Smooth muscle cell of bladder (primary cell): Measurements from ENCODE around the gene MISP. TPM values are rescaled to one million over a fixed set of nuclear protein-coding genes. Genes with fewer than 3 reads are reported as not detected.

Source experiments
- total RNA-seq: library from RNA; depleted of rRNA; stranded (reverse); fragments of >200 nt; gene quantifications from 2 replicates; pipeline ENCODE4 v1.2.3, GENCODE V29; 2014

The MISP gene, protein sequence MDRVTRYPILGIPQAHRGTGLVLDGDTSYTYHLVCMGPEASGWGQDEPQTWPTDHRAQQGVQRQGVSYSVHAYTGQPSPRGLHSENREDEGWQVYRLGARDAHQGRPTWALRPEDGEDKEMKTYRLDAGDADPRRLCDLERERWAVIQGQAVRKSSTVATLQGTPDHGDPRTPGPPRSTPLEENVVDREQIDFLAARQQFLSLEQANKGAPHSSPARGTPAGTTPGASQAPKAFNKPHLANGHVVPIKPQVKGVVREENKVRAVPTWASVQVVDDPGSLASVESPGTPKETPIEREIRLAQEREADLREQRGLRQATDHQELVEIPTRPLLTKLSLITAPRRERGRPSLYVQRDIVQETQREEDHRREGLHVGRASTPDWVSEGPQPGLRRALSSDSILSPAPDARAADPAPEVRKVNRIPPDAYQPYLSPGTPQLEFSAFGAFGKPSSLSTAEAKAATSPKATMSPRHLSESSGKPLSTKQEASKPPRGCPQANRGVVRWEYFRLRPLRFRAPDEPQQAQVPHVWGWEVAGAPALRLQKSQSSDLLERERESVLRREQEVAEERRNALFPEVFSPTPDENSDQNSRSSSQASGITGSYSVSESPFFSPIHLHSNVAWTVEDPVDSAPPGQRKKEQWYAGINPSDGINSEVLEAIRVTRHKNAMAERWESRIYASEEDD
- total RNA-seq: 0.18 and 0.28 TPM in 2 replicates

DNA sequence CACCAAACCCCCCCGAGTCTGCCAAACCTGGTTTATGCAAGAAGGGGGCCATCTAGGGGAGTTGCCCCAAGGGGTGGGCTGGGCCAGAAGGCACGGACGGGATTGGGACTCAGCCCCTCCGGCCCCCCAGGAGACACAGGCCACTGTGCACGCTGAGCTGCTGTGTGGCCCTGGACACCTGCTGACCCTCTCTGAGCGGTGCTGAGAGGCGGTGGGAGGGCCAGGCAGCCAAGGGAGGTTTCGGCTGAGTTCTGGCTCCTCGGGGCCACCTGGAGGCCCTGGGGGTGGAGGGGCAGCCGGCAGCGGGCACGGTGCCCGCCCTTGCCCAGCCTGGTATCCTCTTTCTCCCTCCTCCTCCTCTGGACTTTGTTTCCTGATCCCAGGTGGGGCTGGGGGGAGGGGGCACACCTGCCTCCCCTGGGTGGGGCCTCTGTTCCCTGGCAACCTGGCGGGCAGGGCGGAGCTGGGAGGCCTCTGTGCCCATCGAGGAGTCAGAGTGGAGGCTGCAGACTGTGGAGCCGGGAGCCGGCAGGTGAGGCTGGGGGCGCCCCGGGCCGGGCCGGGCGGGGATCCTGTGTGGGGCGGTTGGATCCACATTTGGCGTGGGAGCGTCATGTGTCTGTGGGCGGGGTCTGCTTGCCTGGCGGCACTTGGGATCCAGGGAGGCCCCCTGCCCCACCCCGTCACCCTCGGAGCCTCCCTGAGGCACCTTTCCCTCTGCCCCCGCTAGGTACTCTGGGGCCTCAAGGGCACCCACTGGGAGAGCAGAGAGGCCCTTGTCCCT lies at the start of gene MISP:
TSS of gene MISP (plus strand) at position 473 of the 784 bp plus-strand sequence. CDS start 5,835 bp downstream, outside the sequence.

DNA sequence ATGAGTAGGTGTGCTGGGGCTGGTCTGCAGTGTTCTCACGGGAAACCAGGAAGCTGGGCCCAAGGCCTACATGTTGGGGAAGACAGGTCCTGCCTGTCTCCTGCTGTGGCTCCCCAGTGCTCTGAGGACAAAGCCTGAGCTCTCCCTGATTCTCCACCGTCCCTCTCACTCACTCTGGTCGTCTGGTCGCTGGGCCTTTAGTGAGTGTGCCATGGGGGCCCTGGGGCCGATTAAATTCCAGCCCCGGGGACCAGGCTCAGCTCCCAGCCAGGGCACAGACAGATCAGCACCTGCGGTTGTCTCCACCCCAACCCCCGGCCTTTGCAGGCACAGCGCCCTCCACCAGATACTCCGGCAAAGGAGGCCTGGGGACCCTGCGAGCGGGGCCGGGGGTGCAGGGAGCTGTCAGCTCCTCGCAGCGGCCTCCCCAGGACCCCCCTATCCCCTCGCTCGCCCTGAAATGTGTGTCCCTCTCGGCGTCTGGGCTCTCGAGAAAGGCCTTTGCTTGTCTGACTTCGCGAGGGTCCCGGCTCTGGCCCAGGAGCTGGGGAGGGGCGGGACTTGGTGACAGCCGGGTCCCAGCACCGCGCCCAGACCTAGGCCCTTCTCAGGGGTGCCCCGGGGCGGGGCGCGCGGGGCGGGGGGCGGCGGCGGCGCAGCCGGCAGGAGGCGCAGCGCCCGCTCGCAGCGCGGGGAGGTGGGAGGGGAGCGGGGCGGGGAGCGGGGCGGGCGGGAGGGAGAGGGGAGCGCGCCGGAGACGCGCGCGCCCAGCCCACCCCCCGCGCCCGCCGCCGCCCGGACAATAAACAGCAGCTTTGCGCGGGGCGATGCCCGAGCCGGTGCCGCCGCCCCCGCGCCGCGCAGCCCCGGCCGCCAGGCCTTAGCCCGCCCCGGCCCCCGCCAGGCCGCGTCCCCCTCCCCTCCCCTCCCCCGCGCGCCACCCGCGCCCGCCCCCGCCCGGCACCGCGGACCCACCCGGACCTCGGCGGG lies 42.5 kb upstream of the MISP start, which contains the start of gene PALM:
TSS of gene PALM (plus strand) at position 782 of the 990 bp plus-strand sequence. CDS start 212 bp downstream, outside the sequence.

DNA sequence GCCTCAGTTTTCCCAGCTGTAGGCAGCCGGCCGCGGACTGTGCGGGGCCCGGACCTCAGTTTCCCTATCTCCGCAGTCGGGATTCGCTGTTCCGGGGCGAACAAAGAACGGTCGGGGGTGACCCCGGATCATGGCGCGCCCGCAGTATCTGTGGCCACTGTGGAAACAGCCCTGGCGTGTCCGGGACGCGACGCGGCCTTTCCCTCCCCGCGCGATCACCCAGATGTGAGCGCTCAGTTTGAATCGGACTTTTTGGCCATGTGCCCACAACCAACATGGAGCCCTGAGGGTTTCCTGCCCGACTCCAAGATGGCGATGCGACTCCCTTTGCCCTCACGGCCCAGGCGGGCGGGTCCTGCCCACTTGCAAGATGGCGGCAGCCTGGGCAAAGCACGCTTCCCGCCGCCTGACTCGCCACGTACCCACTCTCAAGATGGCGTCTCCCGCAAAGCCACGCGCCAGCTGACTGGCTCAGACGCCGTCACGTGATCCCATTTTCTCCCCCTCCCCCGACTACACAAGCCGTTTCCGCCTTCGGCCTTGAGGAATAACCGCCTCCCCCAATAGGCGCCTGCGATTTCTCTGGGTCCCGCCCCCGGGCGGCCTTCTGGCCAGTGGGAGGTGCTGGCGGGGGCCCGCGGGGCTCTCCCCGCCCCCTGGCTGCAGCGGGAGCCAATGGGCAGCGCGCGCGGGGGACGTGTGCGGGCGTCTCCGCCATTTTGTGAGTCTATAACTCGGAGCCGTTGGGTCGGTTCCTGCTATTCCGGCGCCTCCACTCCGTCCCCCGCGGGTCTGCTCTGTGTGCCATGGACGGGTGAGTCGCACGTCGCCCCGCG lies 46.0 kb downstream of the MISP start, which contains the start of gene PTBP1:
TSS of gene PTBP1 (plus strand) at position 761 of the 836 bp plus-strand sequence. CDS start at position 807, 46 bp downstream.

Other genes with a start within 250 kb of the MISP start
- gene TPGS1, start 243.6 kb upstream of the MISP start, total RNA-seq: 30.2 and 31.9 TPM in 2 replicates
- 69.8 and 75.4 TPM in 2 replicates for gene CDC34, start 219.4 kb upstream of the MISP start, total RNA-seq
- 0.28 TPM in 1 of 2 replicates, not detected in the other for gene GZMM, start 207.1 kb upstream of the MISP start, total RNA-seq
- gene BSG, start 178.5 kb upstream of the MISP start, total RNA-seq: 296 and 318 TPM in 2 replicates
- gene HCN2, start 161.2 kb upstream of the MISP start, total RNA-seq: 0.71 and 1.3 TPM in 2 replicates
- gene POLRMT, start 117.6 kb upstream of the MISP start, total RNA-seq: 15.2 and 19.7 TPM in 2 replicates
- under 0.01 and 0.09 TPM in 2 replicates for gene FGF22, start 111.2 kb upstream of the MISP start, total RNA-seq
- 15.1 and 15.2 TPM in 2 replicates for gene RNF126, start 87.9 kb upstream of the MISP start, total RNA-seq
- gene FSTL3, start 74.7 kb upstream of the MISP start, total RNA-seq: 43.2 and 92.6 TPM in 2 replicates
- not detected in 2 replicates for gene PRSS57, start 55.7 kb upstream of the MISP start, total RNA-seq
- 4.8 and 15.6 TPM in 2 replicates for gene PALM, start 42.2 kb upstream of the MISP start, total RNA-seq
- gene PTBP1, start 46.3 kb downstream of the MISP start, total RNA-seq: 65.2 and 67.6 TPM in 2 replicates
- 0.57 and 1.1 TPM in 2 replicates for gene PLPPR3, start 70.8 kb downstream of the MISP start, total RNA-seq
- 0.18 TPM in 1 of 2 replicates, not detected in the other for gene AZU1, start 76.7 kb downstream of the MISP start, total RNA-seq
- not detected in 2 replicates for gene PRTN3, start 89.9 kb downstream of the MISP start, total RNA-seq
- 0.46 and 0.85 TPM in 2 replicates for gene ELANE, start 101.2 kb downstream of the MISP start, total RNA-seq
- gene CFD, start 108.6 kb downstream of the MISP start, total RNA-seq: 61.8 and 93.7 TPM in 2 replicates
- gene MED16, start 142.1 kb downstream of the MISP start, total RNA-seq: 16.4 and 21.4 TPM in 2 replicates
- not detected in 2 replicates for gene RNU6-9, start 142.4 kb downstream of the MISP start, total RNA-seq
- gene R3HDM4, start 162.1 kb downstream of the MISP start, total RNA-seq: 18.1 and 18.3 TPM in 2 replicates
- under 0.01 TPM in 1 of 2 replicates, not detected in the other for gene KISS1R, start 166.2 kb downstream of the MISP start, total RNA-seq
- 16.9 and 22.2 TPM in 2 replicates for gene ARID3A, start 174.9 kb downstream of the MISP start, total RNA-seq
- 42.0 and 62.0 TPM in 2 replicates for gene WDR18, start 233.2 kb downstream of the MISP start, total RNA-seq
- gene GRIN3B, start 249.3 kb downstream of the MISP start, total RNA-seq: 0.14 and 0.65 TPM in 2 replicates